GM19023 (cell line): ENCODE results near the gene KRTAP10-4.
"Not testable (repeated sequence)": the region's sequence is repeated elsewhere in the genome, so short reads cannot be mapped to it uniquely, and the experiment has no call there.

ENCODE experiments used
- ATAC-seq: cut with Tn5 transposase; IDR thresholded peaks from one replicate; pipeline ENCODE4 v1.9.1; 2021; ENCODE audit warnings: mild to moderate bottlenecking, moderate library complexity; ENCODE audit not compliant: unreplicated experiment

KRTAP10-4 gene

GRCh38 chr21:44596068-44596725 lies 22.7 kb downstream of the KRTAP10-4 start:
- no peak for ATAC-seq

- ATAC-seq = no peak
Observed at GRCh38 chr21:44598061-44598460, 24.5 kb downstream of the KRTAP10-4 start.

- no peak for ATAC-seq
Observed at GRCh38 chr21:44599264-44600029, 25.9 kb downstream of the KRTAP10-4 start.

- not testable (repeated sequence) for ATAC-seq
Observed at GRCh38 chr21:44600118-44600978, 26.8 kb downstream of the KRTAP10-4 start, which contains the start of gene KRTAP10-7. Gene KRTAP10-7 (plus strand): TSS chr21:44600597. CDS start chr21:44600622, 25 bp downstream.

GRCh38 chr21:44601091-44601490 lies 27.6 kb downstream of the KRTAP10-4 start:
- ATAC-seq = not testable (repeated sequence)

GRCh38 chr21:44601596-44602462 lies 28.3 kb downstream of the KRTAP10-4 start:
- no peak for ATAC-seq

- ATAC-seq = no peak
Observed at GRCh38 chr21:44602463-44602850, 28.9 kb downstream of the KRTAP10-4 start.

GRCh38 chr21:44603109-44603875 lies 29.8 kb downstream of the KRTAP10-4 start:
- ATAC-seq = no peak

- ATAC-seq = no peak
Observed at GRCh38 chr21:44603911-44604310, 30.4 kb downstream of the KRTAP10-4 start.

GRCh38 chr21:44606495-44606894 lies 33.0 kb downstream of the KRTAP10-4 start:
- ATAC-seq = no peak

GRCh38 chr21:44609193-44609592 lies 35.7 kb downstream of the KRTAP10-4 start:
- ATAC-seq = no peak

- not testable (repeated sequence) for ATAC-seq
Observed at GRCh38 chr21:44610157-44610843, 36.8 kb downstream of the KRTAP10-4 start.

GRCh38 chr21:44611551-44611950 lies 38.0 kb downstream of the KRTAP10-4 start:
- ATAC-seq = no peak

- no peak for ATAC-seq
Observed at GRCh38 chr21:44612029-44612486, 38.5 kb downstream of the KRTAP10-4 start, which contains the start of gene KRTAP10-8. Gene KRTAP10-8 (plus strand): TSS chr21:44612079. CDS start chr21:44612101, 22 bp downstream.

GRCh38 chr21:44612669-44613229 lies 39.2 kb downstream of the KRTAP10-4 start:
- ATAC-seq = no peak

- ATAC-seq = no peak
Observed at GRCh38 chr21:44613386-44614155, 40.0 kb downstream of the KRTAP10-4 start.

GRCh38 chr21:44614161-44614631 lies 40.7 kb downstream of the KRTAP10-4 start:
- ATAC-seq = no peak
